NCI-H1436 (cell line): ENCODE measurements around the gene BAK1.
"Not testable (repeated sequence)": the region's sequence is repeated elsewhere in the genome, so short reads cannot be mapped to it uniquely, and the experiment has no call there.

Experiments used
- DNase-seq: peaks from one replicate; lab custom pipeline; 2025; lab: John Stamatoyannopoulos, UW

Gene BAK1

GRCh38 chr6:33586108-33586640 lies 6.1 kb upstream of the BAK1 start:
- no peak for DNase-seq

DNA sequence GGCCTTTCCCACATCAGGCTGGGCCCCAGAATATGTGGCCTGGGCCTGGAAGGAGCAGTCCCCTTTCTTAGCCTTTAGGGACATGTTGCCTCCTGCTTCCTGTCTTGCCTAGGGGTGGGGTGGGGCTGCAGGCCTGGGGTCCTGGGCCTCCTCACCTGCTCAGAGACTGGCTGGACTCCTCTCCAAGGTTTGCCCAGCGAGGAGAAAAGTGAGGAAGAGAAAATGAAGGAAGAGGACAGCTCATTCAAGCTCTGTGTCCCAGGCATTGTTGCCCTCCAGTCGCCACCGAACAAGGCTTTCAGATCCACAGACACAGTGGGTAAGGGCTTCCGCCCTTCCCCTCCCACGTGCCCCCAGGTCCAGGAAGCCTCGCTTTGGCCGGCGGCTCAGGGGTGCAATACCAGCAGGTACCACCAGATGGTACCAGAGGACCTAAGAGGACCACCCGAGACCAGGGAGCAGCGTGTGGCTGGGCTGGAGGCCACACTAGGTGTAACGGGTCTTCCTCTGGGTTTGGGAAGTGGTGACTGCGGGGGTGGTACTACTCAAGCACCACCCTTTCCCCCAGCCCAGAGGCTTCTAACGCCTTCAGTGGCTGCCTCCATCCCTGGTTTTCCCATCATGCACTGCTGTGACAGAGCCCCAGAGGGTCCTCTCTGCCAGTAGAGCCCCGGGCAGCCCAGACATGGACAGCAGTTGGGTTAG lies 5.5 kb upstream of the BAK1 start:
- peak; percentile 59 for DNase-seq

GRCh38 chr6:33584700-33585402 lies 4.8 kb upstream of the BAK1 start:
- DNase-seq, result no peak

- DNase-seq, result no peak
These were observed 3.6 kb upstream of the BAK1 start for GRCh38 chr6:33583591-33584155.

DNA sequence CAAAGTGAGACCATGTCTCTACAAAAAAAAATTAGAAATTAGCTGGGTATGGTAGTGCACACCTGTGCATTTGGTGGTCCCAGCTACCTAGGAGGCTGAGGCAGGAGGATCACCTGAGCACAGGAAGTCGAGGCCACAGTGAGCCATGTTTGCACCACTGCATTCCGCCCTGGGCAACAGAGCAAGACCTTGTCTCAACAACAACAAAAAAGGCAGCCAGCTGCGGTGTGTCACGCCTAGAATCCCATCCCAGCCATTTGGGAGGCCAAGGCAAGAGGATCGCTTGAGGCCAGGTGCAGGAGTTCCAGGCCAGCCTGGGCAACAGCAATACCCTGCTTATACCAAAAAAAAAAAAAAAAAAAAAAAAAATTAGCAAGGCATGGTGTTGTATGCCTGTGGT lies 1.1 kb upstream of the BAK1 start:
- DNase-seq, result no peak

- DNase-seq, result no peak
These were observed 1.5 kb downstream of the BAK1 start for GRCh38 chr6:33578588-33579011.

DNA sequence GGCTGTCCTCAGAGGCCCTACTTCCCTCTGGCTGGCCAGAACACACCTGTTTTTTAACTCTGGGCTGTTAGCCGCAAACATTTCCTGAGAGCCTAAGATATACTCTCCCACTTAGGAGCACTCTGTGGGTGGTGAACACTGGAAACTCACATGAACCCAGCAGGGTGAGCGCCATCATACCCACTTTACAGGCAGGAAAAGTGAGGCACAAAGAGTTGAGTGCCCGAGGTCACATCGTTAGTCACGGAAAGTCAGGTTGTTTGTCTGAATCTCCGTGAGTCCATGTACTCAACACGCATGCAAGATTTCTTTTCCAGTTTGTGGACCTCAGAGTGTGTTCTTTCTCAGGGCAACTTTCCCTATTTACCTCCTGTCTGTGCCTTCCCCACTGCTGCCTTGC lies 1.9 kb downstream of the BAK1 start:
- DNase-seq, result no peak

DNA sequence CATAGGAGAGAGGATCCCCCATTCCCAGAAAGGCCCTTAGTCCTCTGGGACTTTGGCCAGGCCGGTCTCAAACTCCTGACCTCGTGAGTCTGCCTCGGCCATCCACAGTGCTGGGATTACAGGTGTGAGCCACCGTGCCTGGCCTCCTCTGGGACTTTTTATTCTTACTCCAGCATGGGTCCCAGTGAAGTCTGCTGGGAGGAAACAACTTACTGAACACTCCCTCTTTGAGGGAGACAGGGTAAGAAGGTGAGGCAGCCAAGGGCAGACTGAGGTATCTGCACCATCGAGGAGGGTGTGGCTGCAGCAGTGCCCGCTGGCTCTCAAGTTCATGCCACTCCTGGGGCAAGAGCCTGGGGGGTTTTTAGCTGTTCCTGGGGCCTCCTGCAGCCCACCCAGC lies 2.4 kb downstream of the BAK1 start:
- no peak for DNase-seq

GRCh38 chr6:33577106-33577535 lies 3.0 kb downstream of the BAK1 start:
- no peak for DNase-seq

DNA sequence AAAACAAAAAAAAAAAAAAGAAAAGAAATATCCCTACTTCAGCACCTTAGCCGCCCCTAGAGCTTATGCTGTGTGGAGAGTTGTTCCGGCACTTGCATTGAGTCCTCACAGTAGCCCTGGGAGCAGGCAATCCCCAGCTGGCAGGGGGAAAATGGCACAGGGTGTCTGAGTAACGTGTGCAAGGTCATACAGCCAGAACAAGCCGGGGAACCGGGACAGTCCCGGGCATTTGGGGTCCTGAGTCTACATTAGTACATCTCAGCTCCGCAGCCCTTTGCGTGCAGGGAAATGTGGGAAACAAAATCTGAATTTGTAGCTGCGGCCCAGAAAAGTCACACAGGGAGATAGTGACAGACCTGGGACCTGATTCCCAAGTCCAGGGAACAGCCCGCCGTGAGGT lies 3.4 kb downstream of the BAK1 start:
- DNase-seq, result no peak

- DNase-seq, result no peak
These were observed 4.9 kb downstream of the BAK1 start for GRCh38 chr6:33575211-33575610.

DNA sequence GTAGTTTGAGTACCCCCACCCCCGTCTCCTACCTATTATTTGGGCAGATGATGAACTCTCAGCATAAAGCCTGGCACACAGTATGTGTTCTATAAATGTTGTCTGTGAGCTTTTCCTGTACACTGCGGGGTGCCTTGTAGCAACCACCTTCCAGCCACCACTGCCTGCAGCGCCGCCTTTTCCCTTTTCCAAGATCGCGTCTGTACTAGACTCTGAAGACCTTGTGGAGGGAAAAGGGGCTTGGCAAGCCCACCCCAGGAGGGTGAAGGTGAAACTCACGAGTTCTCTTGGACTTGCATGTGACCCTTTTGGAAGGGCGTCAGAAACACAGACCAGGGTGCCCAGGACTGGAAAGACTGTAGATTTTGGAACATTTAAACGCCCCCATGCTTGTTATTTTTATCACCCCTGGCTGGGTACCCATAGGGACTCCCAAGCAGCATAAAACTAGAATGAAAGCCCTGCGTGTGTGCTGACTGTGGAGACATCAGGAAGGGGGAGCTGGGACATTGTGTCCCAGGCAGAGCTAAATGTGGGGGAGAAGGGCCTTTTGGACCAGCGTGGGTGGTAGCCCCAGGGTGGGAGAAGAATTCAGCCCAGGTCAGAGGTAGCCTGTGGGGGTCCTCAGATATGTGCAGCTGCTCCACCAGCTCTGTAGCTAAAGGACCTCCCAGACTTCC lies 8.3 kb downstream of the BAK1 start:
- DNase-seq, result no peak

- peak; percentile 75 for DNase-seq
These were observed 9.1 kb downstream of the BAK1 start for GRCh38 chr6:33570806-33571636.

DNA sequence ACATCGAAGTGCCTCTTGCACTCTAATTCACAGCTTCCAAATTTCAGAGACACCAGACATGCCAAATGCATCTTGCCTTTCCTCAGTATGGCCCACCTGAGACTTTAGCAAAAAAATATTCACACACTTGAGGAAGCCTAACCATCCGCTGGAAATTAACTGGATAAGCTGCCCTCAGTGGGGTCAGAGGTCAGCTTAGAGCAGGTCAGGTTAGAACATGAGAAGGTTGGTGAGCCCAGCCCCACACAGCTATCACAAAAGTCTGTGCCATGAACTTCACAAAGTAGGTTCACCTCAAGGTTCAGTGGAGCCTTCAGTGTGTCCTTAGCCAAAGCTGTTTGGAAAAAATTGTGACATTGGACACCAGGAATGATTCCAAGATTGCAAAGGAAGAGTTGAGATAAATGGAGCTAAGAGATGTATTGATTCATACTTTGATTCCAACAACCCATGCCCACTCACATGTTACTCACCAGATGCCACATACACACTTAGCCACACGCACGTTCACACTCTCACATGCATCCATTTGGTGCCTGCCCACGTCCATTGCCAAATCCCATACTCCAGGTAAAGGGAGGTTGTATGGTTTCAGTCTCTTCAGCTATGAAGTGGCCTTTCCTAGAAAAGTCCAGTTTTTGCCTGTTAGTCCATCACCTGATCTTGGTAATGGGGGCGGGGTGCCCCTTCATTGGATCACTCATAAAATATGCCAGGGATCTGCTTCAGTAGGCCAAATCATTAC lies 11.1 kb downstream of the BAK1 start:
- DNase-seq, result no peak

DNA sequence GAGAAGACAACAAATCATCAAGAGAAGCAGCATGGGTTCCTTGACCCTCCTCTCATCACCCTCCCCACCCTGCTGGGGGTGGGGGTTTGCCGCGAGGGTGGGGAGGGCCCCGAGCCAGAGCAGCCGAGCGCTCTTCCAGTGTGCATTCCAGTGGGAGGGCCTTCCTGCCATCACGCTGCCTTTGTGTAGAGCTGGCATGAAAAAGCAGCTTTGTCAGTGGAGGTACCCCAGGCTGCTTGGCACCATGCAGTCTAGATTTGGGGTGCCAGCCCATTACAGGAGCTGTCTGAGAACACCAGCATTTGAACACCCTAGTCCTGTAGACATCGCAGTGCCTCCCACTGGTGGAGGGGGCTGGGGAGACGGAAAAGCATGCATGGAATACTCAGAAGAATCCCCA lies 12.2 kb downstream of the BAK1 start:
- no peak for DNase-seq

DNA sequence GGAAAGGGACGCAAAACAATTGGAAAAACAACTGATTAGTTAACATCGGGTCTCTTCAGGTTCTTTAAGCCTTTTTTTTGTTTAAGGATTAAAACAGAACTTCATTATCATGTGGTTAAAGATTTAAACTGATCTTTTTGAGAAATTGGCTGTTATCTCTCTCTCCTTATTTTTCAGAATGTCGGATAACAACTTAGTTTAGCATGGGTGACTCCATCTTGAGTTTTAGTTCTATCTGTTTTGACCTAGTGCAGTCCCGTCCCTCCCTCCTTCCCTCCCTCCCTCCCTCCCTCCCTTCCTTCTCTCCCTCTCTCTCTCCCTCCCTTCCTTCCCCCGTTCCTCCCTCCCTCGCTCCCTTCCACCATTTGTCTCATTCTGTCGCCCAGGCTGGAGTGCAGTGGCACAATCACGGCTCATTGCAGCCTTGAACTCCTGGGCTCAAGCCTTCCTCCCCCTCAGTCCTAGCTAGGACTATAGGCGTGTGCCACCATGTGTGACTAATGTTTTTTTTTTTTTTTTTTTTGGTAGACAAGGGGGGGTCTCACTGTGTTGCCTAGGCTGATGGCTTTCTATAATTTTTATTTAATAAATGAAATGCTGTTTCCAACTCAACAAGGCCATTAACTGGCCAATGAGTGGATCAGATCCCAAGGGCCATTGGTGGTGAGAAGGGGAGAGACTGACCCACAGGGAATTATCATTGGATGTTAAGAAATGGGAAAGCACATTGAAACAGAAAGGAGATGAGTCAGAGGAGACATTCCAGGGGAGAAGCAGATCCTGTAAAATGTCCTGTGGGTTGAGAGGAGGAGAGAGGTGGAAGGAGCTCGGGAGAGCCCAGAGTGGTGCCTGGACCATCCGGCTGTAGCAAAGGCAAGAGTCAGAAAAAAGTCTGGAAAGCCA lies 13.6 kb downstream of the BAK1 start:
- DNase-seq, result no peak

DNA sequence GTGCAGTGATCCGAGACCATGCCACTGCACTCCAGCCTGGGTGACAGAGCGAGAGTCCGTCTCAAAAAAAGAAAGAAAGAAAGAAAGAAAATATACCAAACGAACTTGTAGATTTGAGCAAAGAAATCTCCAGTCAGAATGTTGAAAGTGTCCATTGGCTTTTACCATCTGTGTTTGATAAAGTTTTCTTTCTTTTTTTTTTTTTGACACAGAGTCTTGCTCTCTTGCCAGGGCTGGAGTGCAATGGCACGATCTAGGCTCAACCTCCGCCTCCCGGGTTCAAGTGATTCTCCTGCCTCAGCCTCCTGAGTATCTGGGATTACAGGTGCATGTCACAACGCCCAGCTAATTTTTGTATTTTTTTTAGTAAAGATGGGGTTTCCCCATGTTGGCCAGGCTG lies 21.3 kb downstream of the BAK1 start:
- no peak for DNase-seq

GRCh38 chr6:33557376-33557775 lies 22.7 kb downstream of the BAK1 start:
- no peak for DNase-seq

- DNase-seq, result not testable (repeated sequence)
These were observed 27.2 kb downstream of the BAK1 start for GRCh38 chr6:33552883-33553282.

DNA sequence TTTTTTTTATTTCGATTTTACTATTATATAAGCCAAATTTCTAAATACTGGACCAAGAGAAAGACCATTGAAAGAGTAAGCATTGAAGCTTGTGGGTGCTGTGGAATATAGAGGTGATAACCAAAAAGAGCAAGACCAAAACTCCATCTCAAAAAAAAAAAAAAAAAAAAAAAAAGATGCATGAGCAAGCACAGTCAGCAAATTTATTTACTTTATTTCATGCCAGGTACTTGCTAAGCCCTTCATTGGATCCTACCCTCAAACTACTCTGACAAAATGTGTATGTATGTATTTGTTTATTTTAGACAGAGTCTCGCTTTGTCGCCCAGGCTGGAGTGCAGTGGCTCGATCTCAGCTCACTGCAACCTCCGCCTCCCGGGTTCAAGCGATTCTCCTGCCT lies 27.8 kb downstream of the BAK1 start:
- DNase-seq, result no peak
